Activated T-helper 17 cell treated with anti-CD3 and anti-CD28 coated beads, Interleukin-2, amount 50 U/mL, for 72 hours (primary cell): ENCODE data around the gene AADAC. TPM values are rescaled to one million over a fixed set of nuclear protein-coding genes. Genes with fewer than 3 reads are reported as not detected.
"Not testable (repeated sequence)": the region's sequence is repeated elsewhere in the genome, so short reads cannot be mapped to it uniquely, and the experiment has no call there.

ENCODE experiments used
- ATAC-seq: fragments of 150-1000 bp; cut with Tn5 transposase; replicated peaks from 2 replicates; pipeline ENCODE4 v1.10.0; 2021; ENCODE audit warnings: mild to moderate bottlenecking, moderate library complexity
- H3K27ac Mint-ChIP-seq: one replicate; pipeline ENCODE4 v1.8.0; 2022; ENCODE audit warnings: mixed read lengths
- H3K27me3 Mint-ChIP-seq: one replicate; pipeline ENCODE4 v1.8.0; 2022; ENCODE audit warnings: mixed read lengths
- H3K36me3 Mint-ChIP-seq: one replicate; pipeline ENCODE4 v1.8.0; 2022; ENCODE audit warnings: low read depth, mild to moderate bottlenecking, mixed read lengths
- H3K4me1 Mint-ChIP-seq: one replicate; pipeline ENCODE4 v1.8.0; 2022; ENCODE audit warnings: mixed read lengths
- H3K4me3 Mint-ChIP-seq: one replicate; pipeline ENCODE4 v1.8.0; 2022; ENCODE audit warnings: mild to moderate bottlenecking, mixed read lengths
- H3K9me3 Mint-ChIP-seq: one replicate; pipeline ENCODE4 v1.8.0; 2022; ENCODE audit warnings: mixed read lengths
- total RNA-seq, 2 donors: library from RNA; stranded (reverse); gene quantifications; one replicate each; pipeline ENCODE4 v1.2.3, GENCODE V29; 2022

Gene AADAC
- not detected for total RNA-seq

DNA sequence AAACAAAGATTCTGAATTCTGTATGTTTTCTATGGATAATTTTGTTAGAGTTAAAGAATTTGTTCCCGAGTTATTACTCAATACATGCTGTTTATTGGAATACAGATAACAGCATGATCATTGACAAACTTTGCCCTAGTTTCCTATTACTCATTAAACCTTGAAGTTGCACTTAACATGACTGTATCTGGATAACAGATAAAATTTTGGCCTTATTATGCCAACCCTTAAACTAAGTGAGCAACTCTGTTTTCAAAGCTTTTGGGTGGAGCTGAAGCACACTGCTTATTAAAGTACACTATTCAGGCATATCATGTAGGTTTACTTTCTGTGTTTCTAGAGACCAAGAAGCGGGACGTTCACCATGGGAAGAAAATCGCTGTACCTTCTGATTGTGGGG is at the start of gene AADAC:
TSS of gene AADAC (plus strand) at position 318 of the 400 bp plus-strand sequence. CDS start at position 365, 47 bp downstream.
- no peaks in the 10 kb centered on the region for H3K4me1 Mint-ChIP-seq
- H3K4me3 Mint-ChIP-seq, result no peak within 1 kb of the TSS
- H3K27me3 Mint-ChIP-seq, result peaks cover 1% of the 10 kb centered on the region
- H3K27ac Mint-ChIP-seq, result no peak within 1 kb of the TSS
- H3K36me3 Mint-ChIP-seq, result no peaks in the 10 kb centered on the region
- H3K9me3 Mint-ChIP-seq, result no peaks in the 10 kb centered on the region
- ATAC-seq, result no peak

GRCh38 chr3:151764699-151765098 is 49.2 kb upstream of the AADAC start:
- ATAC-seq, H3K9me3 Mint-ChIP-seq, H3K4me3 Mint-ChIP-seq, H3K36me3 Mint-ChIP-seq, H3K4me1 Mint-ChIP-seq, H3K27ac Mint-ChIP-seq, H3K27me3 Mint-ChIP-seq: not testable (repeated sequence)

DNA sequence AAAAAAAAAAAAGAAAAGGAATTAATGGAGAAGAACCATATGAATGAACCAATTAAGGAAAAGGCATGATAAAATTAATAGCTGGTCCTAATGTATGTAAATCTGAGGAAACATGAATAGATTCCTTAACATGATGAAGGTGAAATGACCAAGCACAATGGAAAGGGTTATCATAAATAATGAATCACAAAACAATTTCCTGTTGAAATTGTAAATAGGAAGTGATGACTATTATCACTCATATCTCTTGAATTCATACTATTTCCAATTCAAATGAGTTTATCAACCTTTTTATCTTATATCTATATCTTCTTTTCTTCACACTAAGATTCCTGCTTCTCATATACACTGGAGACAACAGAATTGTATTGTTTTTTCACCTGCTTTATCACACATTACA is 48.2 kb upstream of the AADAC start:
- Mint-ChIP-seq H3K27ac (no peak overlapping the region), H3K27me3 (peaks cover 5% of the 10 kb centered on the region), H3K36me3 (no peaks in the 10 kb centered on the region), H3K4me1 (no peaks in the 10 kb centered on the region), H3K9me3 (no peaks in the 10 kb centered on the region), H3K4me3 (no peak overlapping the region)
- ATAC-seq, result no peak

- H3K4me1 Mint-ChIP-seq, result no peaks in the 10 kb centered on the region
- H3K27ac Mint-ChIP-seq, result no peak overlapping the region
- no peaks in the 10 kb centered on the region for H3K9me3 Mint-ChIP-seq
- H3K36me3 Mint-ChIP-seq, result no peaks in the 10 kb centered on the region
- no peak overlapping the region for H3K4me3 Mint-ChIP-seq
- no peak for ATAC-seq
- H3K27me3 Mint-ChIP-seq, result peaks cover 5% of the 10 kb centered on the region
These were observed 47.5 kb upstream of the AADAC start for GRCh38 chr3:151766454-151766853.

DNA sequence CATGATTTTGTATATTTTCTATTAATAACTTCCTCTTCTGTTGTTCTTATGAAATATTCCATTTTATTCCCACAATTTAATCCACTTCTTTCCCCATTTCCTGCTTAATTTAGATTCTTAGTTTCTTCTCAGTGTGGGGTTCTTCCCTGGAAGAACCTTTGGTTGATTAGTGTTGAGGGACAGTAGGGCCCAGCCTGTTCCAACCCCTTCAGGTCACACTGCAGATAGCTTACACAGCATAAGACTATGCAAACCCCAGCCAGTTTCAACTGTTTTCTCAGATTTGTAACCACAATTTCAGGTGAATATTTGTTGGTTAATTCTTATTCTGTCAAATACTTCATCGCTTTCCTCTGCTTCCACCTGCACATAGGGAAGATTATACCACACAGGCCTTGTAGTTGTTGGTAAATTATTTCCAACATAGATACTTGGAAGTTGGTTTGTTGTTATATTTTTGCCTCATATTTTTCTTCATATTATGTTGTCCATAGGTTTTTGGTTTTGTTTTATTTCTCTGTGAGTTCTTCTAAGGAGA is 45.5 kb upstream of the AADAC start:
- H3K4me1 Mint-ChIP-seq, result no peaks in the 10 kb centered on the region
- peaks cover 5% of the 10 kb centered on the region for H3K27me3 Mint-ChIP-seq
- H3K36me3 Mint-ChIP-seq, result no peaks in the 10 kb centered on the region
- no peak overlapping the region for H3K4me3 Mint-ChIP-seq
- no peak for ATAC-seq
- H3K27ac Mint-ChIP-seq, result no peak overlapping the region
- no peaks in the 10 kb centered on the region for H3K9me3 Mint-ChIP-seq

- H3K27ac Mint-ChIP-seq, result no peak overlapping the region
- H3K9me3 Mint-ChIP-seq, result no peaks in the 10 kb centered on the region
These were observed 44.7 kb upstream of the AADAC start for GRCh38 chr3:151769175-151769574.

GRCh38 chr3:151770956-151771355 is 43.0 kb upstream of the AADAC start:
- no peak for ATAC-seq
- Mint-ChIP-seq H3K4me3 (no peak overlapping the region), H3K27ac (no peak overlapping the region), H3K9me3 (no peaks in the 10 kb centered on the region), H3K36me3 (no peaks in the 10 kb centered on the region), H3K4me1 (no peaks in the 10 kb centered on the region), H3K27me3 (peaks cover 16% of the 10 kb centered on the region)

More at GRCh38 chr3:151769175-151769574, 44.7 kb upstream of the AADAC start:
- H3K4me1 Mint-ChIP-seq, result no peaks in the 10 kb centered on the region
- no peaks in the 10 kb centered on the region for H3K36me3 Mint-ChIP-seq
- no peak for ATAC-seq
- H3K27me3 Mint-ChIP-seq, result peaks cover 7% of the 10 kb centered on the region
- no peak overlapping the region for H3K4me3 Mint-ChIP-seq

DNA sequence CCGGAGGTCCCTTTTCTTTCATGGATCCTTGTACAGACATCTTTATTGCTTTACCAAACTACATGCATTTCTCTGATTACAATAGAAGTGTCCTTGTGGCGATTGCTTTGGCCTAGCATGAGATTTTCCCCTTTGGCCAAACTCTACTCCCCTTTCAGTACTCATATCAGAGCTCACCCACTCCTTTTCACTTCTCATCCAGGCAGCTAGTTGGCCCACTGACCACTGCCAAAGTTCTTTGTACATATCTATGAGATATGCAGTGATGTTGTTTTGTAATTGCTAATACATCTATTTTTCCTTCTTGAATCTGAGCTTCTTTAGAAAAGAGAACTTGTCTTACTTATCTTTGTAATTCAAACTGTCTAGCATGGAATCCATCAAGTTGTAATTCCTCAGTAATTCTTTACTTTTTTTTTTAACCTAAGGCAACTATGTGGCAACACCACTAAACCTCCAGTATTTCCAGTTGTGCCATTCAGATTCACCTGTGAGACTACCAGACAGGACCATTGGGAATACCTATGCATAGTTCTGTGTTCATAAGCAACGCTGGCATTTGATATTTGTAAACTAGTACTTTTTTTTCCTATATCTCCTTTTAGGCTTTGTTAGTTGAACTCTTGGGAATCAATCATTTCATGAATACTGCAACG is 41.0 kb upstream of the AADAC start:
- ATAC-seq, result no peak
- Mint-ChIP-seq H3K36me3 (no peaks in the 10 kb centered on the region), H3K4me1 (no peaks in the 10 kb centered on the region), H3K4me3 (no peak overlapping the region), H3K27me3 (peaks cover 11% of the 10 kb centered on the region), H3K27ac (no peak overlapping the region), H3K9me3 (no peaks in the 10 kb centered on the region)

DNA sequence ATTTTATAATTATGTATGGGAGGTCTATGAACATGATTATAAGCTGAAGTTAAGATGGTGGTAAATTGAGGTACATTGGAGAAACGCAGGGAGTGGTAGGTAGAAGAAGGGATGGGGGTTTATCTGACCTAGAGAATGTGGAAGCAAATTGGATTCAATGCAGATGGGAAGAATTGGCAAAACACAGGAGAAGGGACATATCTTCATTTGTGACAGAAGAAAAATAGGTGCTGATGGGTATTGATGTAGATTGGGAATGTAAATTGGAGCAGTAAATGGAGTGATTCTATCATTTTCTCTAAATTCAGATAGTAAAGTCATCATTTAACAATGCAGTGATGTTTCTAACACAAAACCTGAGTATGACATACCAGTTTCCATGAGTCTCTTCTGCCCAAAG is 39.7 kb upstream of the AADAC start:
- H3K27ac Mint-ChIP-seq, result no peak overlapping the region
- ATAC-seq, result no peak

GRCh38 chr3:151774910-151775309 is 39.0 kb upstream of the AADAC start:
- Mint-ChIP-seq H3K27me3 (peaks cover 11% of the 10 kb centered on the region), H3K36me3 (no peaks in the 10 kb centered on the region), H3K27ac (no peak overlapping the region), H3K4me1 (no peaks in the 10 kb centered on the region), H3K9me3 (no peaks in the 10 kb centered on the region), H3K4me3 (no peak overlapping the region)
- ATAC-seq, result no peak

More for the DNA sequence above, 39.7 kb upstream of the AADAC start:
- Mint-ChIP-seq H3K9me3 (no peaks in the 10 kb centered on the region), H3K27me3 (peaks cover 11% of the 10 kb centered on the region), H3K4me3 (no peak overlapping the region), H3K36me3 (no peaks in the 10 kb centered on the region), H3K4me1 (no peaks in the 10 kb centered on the region)

GRCh38 chr3:151775314-151776258 is 38.3 kb upstream of the AADAC start:
- no peaks in the 10 kb centered on the region for H3K4me1 Mint-ChIP-seq
- no peaks in the 10 kb centered on the region for H3K9me3 Mint-ChIP-seq
- no peaks in the 10 kb centered on the region for H3K36me3 Mint-ChIP-seq
- no peak for ATAC-seq
- H3K27me3 Mint-ChIP-seq, result peaks cover 11% of the 10 kb centered on the region
- no peak overlapping the region for H3K4me3 Mint-ChIP-seq
- H3K27ac Mint-ChIP-seq, result no peak overlapping the region

DNA sequence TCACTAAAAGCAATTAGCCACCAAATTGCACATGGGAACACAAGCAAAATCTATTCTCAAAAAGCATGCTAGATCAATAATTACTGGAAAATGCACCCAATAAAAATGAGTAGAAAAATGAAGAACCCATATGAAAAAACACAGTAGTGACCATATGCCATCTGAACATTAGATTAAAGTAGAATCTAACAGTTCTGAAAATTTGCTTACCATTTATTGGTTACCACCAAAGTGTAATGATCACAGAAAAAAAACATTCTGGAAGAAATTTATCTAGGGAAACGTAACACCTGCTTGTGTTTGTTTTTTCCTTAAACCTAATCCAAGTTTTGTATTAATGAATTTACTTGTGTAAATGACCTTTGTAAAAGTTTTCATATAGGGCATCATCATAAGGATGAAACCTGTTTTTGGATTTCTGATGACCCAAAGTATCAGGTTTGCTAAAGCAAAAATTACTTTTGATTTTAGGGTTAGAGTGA is 37.6 kb upstream of the AADAC start:
- no peaks in the 10 kb centered on the region for H3K36me3 Mint-ChIP-seq
- peaks cover 11% of the 10 kb centered on the region for H3K27me3 Mint-ChIP-seq
- H3K4me3 Mint-ChIP-seq, result no peak overlapping the region
- no peaks in the 10 kb centered on the region for H3K4me1 Mint-ChIP-seq
- no peak for ATAC-seq
- H3K9me3 Mint-ChIP-seq, result no peaks in the 10 kb centered on the region
- H3K27ac Mint-ChIP-seq, result no peak overlapping the region

DNA sequence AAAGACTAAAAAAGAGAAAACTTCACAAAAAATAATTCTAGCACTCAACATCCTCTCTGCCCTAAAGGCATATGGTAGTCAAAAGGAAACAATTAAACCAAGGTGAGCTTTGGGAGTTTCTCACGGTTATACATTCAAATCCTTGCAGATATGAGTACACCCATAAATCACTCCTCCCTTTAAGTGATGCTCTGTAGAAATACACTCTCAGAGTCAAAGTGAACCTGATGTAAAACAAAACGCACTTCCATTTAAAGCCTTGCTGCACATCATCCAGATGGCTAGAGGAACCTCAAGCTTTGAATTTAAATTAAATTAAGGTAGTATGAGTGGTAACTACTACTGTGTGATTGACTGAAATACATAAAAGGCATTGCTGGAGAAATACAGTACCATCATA is 36.0 kb upstream of the AADAC start:
- Mint-ChIP-seq H3K27ac (no peak overlapping the region), H3K9me3 (no peaks in the 10 kb centered on the region), H3K27me3 (peaks cover 11% of the 10 kb centered on the region), H3K4me1 (no peaks in the 10 kb centered on the region), H3K36me3 (no peaks in the 10 kb centered on the region), H3K4me3 (no peak overlapping the region)
- no peak for ATAC-seq

- Mint-ChIP-seq H3K9me3 (no peaks in the 10 kb centered on the region), H3K4me3 (no peak overlapping the region), H3K4me1 (no peaks in the 10 kb centered on the region), H3K36me3 (no peaks in the 10 kb centered on the region), H3K27ac (no peak overlapping the region), H3K27me3 (peaks cover 4% of the 10 kb centered on the region)
- no peak for ATAC-seq
These were observed 26.3 kb upstream of the AADAC start for GRCh38 chr3:151787626-151788025.

GRCh38 chr3:151788401-151788800 is 25.5 kb upstream of the AADAC start:
- Mint-ChIP-seq H3K27me3 (peaks cover 4% of the 10 kb centered on the region), H3K36me3 (no peaks in the 10 kb centered on the region), H3K4me1 (no peaks in the 10 kb centered on the region), H3K9me3 (no peaks in the 10 kb centered on the region), H3K27ac (no peak overlapping the region), H3K4me3 (no peak overlapping the region)
- no peak for ATAC-seq
